ENCODE results near the gene LPAR3.

The LPAR3 gene

DNA sequence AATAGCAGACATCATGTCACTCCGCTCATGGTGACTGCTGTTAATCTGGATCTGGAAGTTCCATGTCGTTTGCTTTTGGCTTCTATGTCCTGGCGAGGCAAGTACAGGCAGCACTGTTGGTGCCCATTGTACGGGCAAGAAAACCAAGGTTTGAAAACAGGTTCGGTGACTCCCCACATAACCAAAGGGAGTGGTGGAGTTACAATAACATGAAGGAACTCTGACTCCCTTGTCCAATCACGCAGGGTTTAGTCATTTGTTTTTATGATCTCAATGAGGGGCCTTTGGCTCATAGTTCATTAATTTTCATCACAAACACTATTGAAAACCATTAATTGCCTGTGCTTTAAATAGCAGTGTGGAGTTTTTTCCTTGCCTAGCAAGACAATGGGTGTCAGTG lies 119.8 kb downstream of the LPAR3 start:
- no peak for DNase-seq

DNA sequence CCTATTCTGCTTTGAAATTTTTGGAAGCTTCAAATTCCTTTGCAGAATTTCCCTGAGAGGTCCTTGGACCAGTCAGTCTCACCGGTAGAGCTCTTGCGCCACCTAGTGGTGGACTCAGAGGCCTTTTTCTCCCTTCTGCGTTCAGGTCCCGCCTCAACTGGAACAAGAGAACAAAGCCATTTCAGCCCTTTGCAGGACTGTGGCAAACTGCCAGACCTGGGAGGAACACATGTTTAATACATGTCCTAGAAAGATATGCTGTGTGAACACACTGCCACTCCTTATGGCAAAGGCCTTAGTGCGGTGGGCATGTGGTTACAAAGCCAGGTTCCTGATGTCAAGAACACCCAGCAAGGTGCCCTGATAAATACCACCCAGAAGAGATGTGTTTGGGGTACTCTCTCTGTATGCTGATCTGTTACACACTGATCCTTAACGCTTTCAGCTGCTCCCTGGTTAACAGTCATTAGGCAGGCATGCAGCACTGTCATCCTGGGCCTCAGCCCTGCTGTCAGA lies 120.5 kb downstream of the LPAR3 start:
- DNase-seq = peak; percentile 49

DNA sequence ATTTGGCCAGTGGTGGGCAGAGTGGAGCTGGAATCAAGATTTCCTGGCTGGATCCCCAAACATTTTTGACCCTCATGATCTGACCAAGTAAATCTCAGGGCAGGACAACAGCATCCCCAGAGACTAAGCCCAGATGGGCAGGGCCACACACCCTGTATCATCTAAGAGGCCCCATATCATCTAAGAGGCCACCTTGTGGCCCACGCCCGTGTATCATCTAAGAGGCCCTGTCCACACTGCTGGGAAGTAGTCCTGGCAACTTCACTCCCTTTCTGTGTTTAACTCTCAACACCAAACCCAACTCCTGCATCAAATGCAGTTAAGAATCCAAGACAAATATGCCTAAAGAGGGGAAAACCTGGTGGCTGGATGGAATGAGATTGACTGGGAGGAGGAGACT lies 121.1 kb downstream of the LPAR3 start:
- DNase-seq = no peak

DNA sequence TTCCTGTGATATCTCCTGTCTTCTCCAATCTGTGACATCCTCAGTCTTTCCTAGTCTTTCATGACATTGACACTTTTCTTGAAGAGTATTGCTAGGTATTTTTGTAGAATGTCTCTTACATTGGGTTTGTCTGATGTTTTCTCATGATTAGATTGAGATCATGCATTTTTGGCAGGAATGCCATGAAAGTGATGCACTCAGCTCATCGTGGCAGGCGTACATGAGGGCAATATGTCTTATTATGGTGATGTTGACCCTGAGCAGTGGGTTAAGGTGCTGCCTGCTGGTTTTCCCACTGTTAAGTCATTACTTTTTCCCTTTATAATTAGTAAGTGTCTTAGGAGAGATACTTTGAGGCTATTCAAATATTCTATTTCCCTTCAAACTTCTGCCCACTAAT lies 122.5 kb downstream of the LPAR3 start:
- DNase-seq = no peak

DNA sequence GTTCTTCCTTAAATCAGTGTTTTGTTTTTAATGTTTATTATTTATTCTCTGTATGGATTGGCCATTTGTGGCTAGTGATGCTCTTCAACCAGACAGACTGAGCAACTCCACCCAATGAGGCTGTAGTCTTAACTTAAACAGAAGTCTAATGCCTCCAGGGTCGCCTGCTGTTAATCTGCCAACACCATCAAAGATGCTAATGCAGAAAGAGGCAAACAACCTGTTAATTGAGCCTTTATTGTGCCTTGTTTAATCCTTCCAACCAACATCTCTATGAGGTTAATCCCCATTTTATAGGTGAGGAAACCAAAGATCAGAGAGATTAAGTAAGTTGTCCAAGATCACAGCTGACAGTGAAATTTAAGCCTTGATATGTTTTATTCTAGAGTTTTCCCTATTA lies 123.4 kb downstream of the LPAR3 start:
- no peak for DNase-seq

DNA sequence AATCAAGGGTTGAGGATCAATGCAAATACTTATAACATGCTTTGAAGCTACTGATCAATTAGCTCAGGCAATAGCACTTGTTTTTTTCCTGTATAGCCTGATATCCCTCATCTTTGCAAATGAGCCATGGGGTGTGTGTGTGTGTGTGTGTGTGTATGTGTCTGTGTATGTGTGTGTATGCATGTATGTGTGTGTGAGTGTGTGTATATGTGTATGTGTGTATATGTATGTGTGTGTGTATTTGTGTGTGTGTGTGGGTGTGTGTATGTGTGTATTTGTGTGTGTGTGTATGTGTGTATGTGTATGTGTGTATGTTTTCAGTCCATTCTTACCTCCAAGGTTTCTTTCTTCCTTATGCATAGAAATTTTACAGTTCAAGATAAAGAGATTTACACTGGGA lies 124.4 kb downstream of the LPAR3 start:
- DNase-seq = no peak

DNA sequence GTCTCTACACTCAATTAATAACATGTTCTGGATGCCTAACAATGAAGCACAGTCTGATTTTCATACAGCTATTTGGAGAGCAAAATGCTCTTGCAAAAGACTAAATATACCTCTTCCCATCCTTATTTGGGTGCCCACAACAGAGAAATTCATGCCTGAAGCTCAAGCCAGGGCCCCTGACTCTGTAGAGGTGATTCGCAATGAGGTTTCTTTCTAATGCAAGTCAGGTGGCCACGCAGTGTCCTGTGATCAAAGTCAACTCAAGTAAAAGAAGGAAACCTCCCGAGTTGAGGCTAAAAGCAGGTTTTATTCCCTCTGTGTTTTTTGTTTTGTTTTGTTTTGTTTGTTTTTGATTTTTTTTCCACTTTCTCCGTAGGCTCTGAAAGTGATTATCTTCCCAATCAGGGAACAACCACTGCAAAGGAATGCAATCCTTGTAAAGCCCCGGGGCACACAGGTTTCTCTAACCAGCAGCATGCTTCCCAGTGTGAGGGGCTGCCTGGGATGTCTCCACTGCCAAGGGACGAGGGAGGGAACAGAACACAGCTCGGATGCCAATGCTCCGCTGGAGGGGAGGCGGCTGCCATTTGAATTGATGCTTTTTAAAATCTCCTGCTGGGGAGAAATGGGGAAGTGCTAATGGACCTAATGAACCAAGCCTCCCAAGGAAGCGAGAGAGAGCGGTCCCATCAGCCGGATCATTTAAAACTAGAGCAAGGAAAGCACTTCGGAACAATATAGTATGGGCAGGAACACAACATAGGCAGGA lies 128.9 kb downstream of the LPAR3 start:
- no peak for DNase-seq

DNA sequence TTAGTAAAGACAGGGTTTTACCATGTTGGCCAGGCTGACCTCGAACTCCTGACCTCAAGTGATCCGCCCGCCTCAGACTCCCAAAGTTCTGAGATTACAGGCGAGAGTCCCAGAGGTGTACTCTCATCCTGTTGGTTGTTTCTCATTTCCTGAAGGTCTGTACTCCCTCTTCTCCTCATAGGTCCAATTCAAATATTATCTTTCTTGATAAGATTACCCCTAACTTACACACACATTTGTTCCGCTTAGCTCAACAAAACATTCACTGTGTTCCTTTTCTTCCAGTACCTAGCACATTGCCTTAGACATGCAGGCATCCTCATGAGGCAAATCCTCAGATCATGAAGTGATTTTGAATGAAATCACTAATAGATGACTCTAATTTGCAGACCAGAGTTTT lies 130.3 kb downstream of the LPAR3 start:
- no peak for DNase-seq

All from NCI-H2171 treated with DMSO at 0.1 percent for 48 hours (cell line).